Measurements from ENCODE around the gene MEF2A.
A peak's percentile ranks its signal among the peaks of the same experiment; 100 is the strongest.
"Not testable (repeated sequence)": the region's sequence is repeated elsewhere in the genome, so short reads cannot be mapped to it uniquely, and the experiment has no call there.

Gene MEF2A

DNA sequence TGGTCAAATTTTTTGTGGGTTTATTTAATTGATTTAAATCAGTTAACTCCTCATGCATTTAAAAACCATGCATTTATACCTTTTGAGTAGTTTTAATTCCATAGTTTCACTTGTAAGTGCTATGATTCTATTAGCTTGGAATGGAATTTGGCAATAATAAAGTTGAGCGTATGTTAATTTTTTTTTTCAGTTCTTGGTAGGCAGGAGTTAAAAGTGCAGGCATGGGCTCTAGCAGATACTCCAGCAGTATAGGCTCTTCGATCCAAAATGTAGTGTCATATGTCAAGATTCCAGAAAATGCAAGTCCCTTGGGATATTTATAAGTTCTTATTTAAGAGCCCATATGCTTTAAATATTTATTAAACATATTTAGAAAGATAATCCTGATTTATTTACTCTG, 97.1 kb downstream of the MEF2A start:
- peaks cover 0 to 9% (median 0%) of the 10 kb centered on the region in 5 donors for H3K36me3 ChIP-seq (ENCODE audit: control insufficient read depth in 5 of 5, insufficient read depth in 5 of 5, low read length in 5 of 5)
- no peaks in the 10 kb centered on the region for H3K9me3 ChIP-seq (ENCODE audit: control insufficient read depth in 5 of 5, low read length in 5 of 5)
- no peak overlapping the region for H3K9ac ChIP-seq (ENCODE audit: low read length in 5 of 5)
- no peak overlapping the region for H3K4me3 ChIP-seq (ENCODE audit: low read depth in 1 of 5, low read length in 5 of 5)
- no peaks in the 10 kb centered on the region for H3K27me3 ChIP-seq (ENCODE audit: control insufficient read depth in 5 of 5, insufficient read depth in 4 of 5, low read length in 5 of 5)
- peaks cover 0 to 8% (median 2%) of the 10 kb centered on the region in 5 donors for H3K4me1 ChIP-seq (ENCODE audit: control insufficient read depth in 5 of 5, insufficient read depth in 5 of 5, low read length in 5 of 5)
- no peak overlapping the region for H3K27ac ChIP-seq (ENCODE audit: low read depth, low read length)

DNA sequence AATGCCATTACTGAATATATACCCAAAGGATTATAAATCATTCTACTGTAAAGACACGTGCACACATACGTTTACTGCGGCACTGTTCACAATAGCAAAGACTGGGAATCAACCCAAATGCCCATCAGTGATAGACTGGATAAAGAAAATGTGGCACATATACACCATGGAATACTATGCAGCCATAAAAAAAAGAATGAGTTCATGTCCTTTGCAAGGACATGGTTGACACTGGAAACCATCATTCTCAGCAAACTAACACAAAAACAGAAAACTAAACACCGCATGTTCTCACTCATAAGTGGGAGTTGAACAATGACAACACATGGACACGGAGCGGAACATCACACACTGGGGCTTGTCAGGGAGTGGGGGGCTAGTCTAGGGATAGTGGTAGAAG, 100.3 kb downstream of the MEF2A start:
- not testable (repeated sequence) for H3K9me3 ChIP-seq (ENCODE audit: control insufficient read depth in 5 of 5, low read length in 5 of 5); H3K4me1 ChIP-seq (ENCODE audit: control insufficient read depth in 5 of 5, insufficient read depth in 5 of 5, low read length in 5 of 5); H3K27ac ChIP-seq (ENCODE audit: low read depth, low read length); H3K4me3 ChIP-seq (ENCODE audit: low read depth in 1 of 5, low read length in 5 of 5); H3K9ac ChIP-seq (ENCODE audit: low read length in 5 of 5); H3K27me3 ChIP-seq (ENCODE audit: control insufficient read depth in 5 of 5, insufficient read depth in 4 of 5, low read length in 5 of 5); H3K36me3 ChIP-seq (ENCODE audit: control insufficient read depth in 5 of 5, insufficient read depth in 5 of 5, low read length in 5 of 5)

GRCh38 chr15:99668533-99669182, 102.9 kb downstream of the MEF2A start:
- Histone ChIP-seq H3K27ac (ENCODE audit: low read depth, low read length) (no peak overlapping the region), H3K4me1 (ENCODE audit: control insufficient read depth in 5 of 5, insufficient read depth in 5 of 5, low read length in 5 of 5) (peaks cover 0 to 8% (median 0%) of the 10 kb centered on the region in 5 donors), H3K9ac (ENCODE audit: low read length in 5 of 5) (no peak overlapping the region), H3K27me3 (ENCODE audit: control insufficient read depth in 5 of 5, insufficient read depth in 4 of 5, low read length in 5 of 5) (no peaks in the 10 kb centered on the region), H3K4me3 (ENCODE audit: low read depth in 1 of 5, low read length in 5 of 5) (no peak overlapping the region), H3K36me3 (ENCODE audit: control insufficient read depth in 5 of 5, insufficient read depth in 5 of 5, low read length in 5 of 5) (peaks cover 0 to 11% (median 4%) of the 10 kb centered on the region in 5 donors), H3K9me3 (ENCODE audit: control insufficient read depth in 5 of 5, low read length in 5 of 5) (no peaks in the 10 kb centered on the region)

GRCh38 chr15:99669250-99669649, 103.5 kb downstream of the MEF2A start:
- no peak overlapping the region for H3K27ac ChIP-seq (ENCODE audit: low read depth, low read length)
- H3K9me3 ChIP-seq (ENCODE audit: control insufficient read depth in 5 of 5, low read length in 5 of 5) = no peaks in the 10 kb centered on the region
- no peak overlapping the region for H3K4me3 ChIP-seq (ENCODE audit: low read depth in 1 of 5, low read length in 5 of 5)
- peaks cover 0 to 8% (median 0%) of the 10 kb centered on the region in 5 donors for H3K4me1 ChIP-seq (ENCODE audit: control insufficient read depth in 5 of 5, insufficient read depth in 5 of 5, low read length in 5 of 5)
- no peak overlapping the region for H3K9ac ChIP-seq (ENCODE audit: low read length in 5 of 5)
- no peaks in the 10 kb centered on the region for H3K27me3 ChIP-seq (ENCODE audit: control insufficient read depth in 5 of 5, insufficient read depth in 4 of 5, low read length in 5 of 5)
- peaks cover under 1 to 12% (median 5%) of the 10 kb centered on the region in 5 donors for H3K36me3 ChIP-seq (ENCODE audit: control insufficient read depth in 5 of 5, insufficient read depth in 5 of 5, low read length in 5 of 5)

DNA sequence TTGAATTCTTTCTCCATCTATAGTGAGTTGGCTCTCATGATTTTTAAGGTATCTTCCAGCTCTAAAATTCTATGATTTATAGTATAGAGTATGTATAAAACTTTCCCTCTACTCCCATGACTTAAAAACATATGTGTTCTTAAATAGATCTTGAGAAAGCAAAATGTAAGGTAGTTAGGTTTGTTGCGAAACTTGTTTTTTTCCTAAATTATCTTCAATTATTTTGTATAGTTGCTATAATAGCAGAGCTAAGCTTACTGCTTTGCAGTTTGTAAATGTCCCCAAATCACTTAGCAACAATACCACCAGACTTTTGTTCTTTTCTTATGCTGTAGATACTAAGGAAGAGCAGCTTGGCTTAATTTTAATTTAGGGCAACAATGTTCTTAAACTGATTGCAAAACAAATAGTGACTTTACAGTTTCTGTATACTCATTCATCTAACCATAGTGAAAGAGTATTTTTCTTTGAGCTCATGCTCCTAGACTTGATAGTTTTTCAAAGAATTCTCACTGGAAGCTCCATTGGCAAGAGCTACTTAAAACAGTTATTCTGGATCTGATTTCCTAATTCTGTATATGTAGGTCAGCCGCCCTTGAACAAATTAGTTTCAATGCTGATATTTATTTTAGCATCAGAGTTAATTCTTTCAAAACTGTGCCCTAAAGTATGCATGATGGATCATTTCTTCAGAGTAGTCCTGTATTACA, 106.3 kb downstream of the MEF2A start:
- no peak overlapping the region for H3K27ac ChIP-seq (ENCODE audit: low read depth, low read length)
- no peak overlapping the region for H3K4me3 ChIP-seq (ENCODE audit: low read depth in 1 of 5, low read length in 5 of 5)
- no peaks in the 10 kb centered on the region for H3K27me3 ChIP-seq (ENCODE audit: control insufficient read depth in 5 of 5, insufficient read depth in 4 of 5, low read length in 5 of 5)
- H3K36me3 ChIP-seq (ENCODE audit: control insufficient read depth in 5 of 5, insufficient read depth in 5 of 5, low read length in 5 of 5) = peaks cover 17 to 34% (median 23%) of the 10 kb centered on the region in 5 donors
- peaks cover 0 to 8% (median 0%) of the 10 kb centered on the region in 5 donors for H3K4me1 ChIP-seq (ENCODE audit: control insufficient read depth in 5 of 5, insufficient read depth in 5 of 5, low read length in 5 of 5)
- no peaks in the 10 kb centered on the region for H3K9me3 ChIP-seq (ENCODE audit: control insufficient read depth in 5 of 5, low read length in 5 of 5)
- no peak overlapping the region for H3K9ac ChIP-seq (ENCODE audit: low read length in 5 of 5)

- H3K36me3 ChIP-seq (ENCODE audit: control insufficient read depth in 5 of 5, insufficient read depth in 5 of 5, low read length in 5 of 5) = peaks cover 22 to 34% (median 25%) of the 10 kb centered on the region in 5 donors
- no peak overlapping the region for H3K27ac ChIP-seq (ENCODE audit: low read depth, low read length)
- H3K9ac ChIP-seq (ENCODE audit: low read length in 5 of 5) = no peak overlapping the region
- H3K4me1 ChIP-seq (ENCODE audit: control insufficient read depth in 5 of 5, insufficient read depth in 5 of 5, low read length in 5 of 5) = peaks cover 0 to 8% (median 0%) of the 10 kb centered on the region in 5 donors
- no peaks in the 10 kb centered on the region for H3K27me3 ChIP-seq (ENCODE audit: control insufficient read depth in 5 of 5, insufficient read depth in 4 of 5, low read length in 5 of 5)
- no peaks in the 10 kb centered on the region for H3K9me3 ChIP-seq (ENCODE audit: control insufficient read depth in 5 of 5, low read length in 5 of 5)
- no peak overlapping the region for H3K4me3 ChIP-seq (ENCODE audit: low read depth in 1 of 5, low read length in 5 of 5)
Measured at GRCh38 chr15:99673111-99673510, 107.3 kb downstream of the MEF2A start.

DNA sequence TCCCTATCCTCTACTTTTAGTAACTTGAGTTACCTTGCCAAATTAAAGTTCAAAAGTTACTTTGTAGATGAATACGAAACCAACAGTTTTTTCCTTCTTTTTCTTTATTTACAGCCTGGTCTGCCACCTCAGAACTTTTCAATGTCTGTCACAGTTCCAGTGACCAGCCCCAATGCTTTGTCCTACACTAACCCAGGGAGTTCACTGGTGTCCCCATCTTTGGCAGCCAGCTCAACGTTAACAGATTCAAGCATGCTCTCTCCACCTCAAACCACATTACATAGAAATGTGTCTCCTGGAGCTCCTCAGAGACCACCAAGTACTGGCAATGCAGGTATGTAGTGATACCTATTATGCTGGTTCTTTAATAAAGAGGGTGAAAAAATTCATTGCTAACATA, 108.5 kb downstream of the MEF2A start:
- Histone ChIP-seq H3K4me3 (ENCODE audit: low read depth in 1 of 5, low read length in 5 of 5) (no peak overlapping the region), H3K9ac (ENCODE audit: low read length in 5 of 5) (no peak overlapping the region), H3K9me3 (ENCODE audit: control insufficient read depth in 5 of 5, low read length in 5 of 5) (no peaks in the 10 kb centered on the region), H3K36me3 (ENCODE audit: control insufficient read depth in 5 of 5, insufficient read depth in 5 of 5, low read length in 5 of 5) (peaks cover 32 to 45% (median 35%) of the 10 kb centered on the region in 5 donors), H3K27ac (ENCODE audit: low read depth, low read length) (no peak overlapping the region), H3K27me3 (ENCODE audit: control insufficient read depth in 5 of 5, insufficient read depth in 4 of 5, low read length in 5 of 5) (no peaks in the 10 kb centered on the region), H3K4me1 (ENCODE audit: control insufficient read depth in 5 of 5, insufficient read depth in 5 of 5, low read length in 5 of 5) (peaks cover 0 to 8% (median 0%) of the 10 kb centered on the region in 5 donors)

- Histone ChIP-seq H3K9me3 (ENCODE audit: control insufficient read depth in 5 of 5, low read length in 5 of 5) (no peaks in the 10 kb centered on the region), H3K27ac (ENCODE audit: low read depth, low read length) (no peak overlapping the region), H3K27me3 (ENCODE audit: control insufficient read depth in 5 of 5, insufficient read depth in 4 of 5, low read length in 5 of 5) (no peaks in the 10 kb centered on the region), H3K4me1 (ENCODE audit: control insufficient read depth in 5 of 5, insufficient read depth in 5 of 5, low read length in 5 of 5) (peaks cover 0 to 6% (median 2%) of the 10 kb centered on the region in 5 donors), H3K36me3 (ENCODE audit: control insufficient read depth in 5 of 5, insufficient read depth in 5 of 5, low read length in 5 of 5) (peaks cover 26 to 49% (median 32%) of the 10 kb centered on the region in 5 donors), H3K9ac (ENCODE audit: low read length in 5 of 5) (no peak overlapping the region), H3K4me3 (ENCODE audit: low read depth in 1 of 5, low read length in 5 of 5) (no peak overlapping the region)
Measured at GRCh38 chr15:99677540-99678134, 111.9 kb downstream of the MEF2A start.

DNA sequence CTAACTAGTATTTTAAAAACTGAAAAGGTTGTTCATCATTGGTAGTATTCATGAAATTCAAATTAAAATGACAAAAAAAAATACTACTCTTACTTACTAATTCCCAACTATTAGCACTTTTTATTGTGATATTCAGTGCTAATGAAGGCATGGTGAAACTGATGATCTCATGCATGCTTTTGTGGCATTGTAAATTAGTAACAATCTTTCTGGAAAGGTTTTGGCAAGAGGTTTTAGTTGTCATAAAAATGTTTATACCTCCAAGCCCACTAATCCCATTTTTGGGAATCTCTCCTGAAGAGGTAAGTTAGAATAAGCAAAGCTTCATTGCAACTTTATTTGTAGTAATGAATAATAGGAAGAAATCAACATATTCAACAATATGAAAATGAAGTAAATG, 114.5 kb downstream of the MEF2A start:
- Histone ChIP-seq H3K27me3 (ENCODE audit: control insufficient read depth in 5 of 5, insufficient read depth in 4 of 5, low read length in 5 of 5) (no peaks in the 10 kb centered on the region), H3K4me3 (ENCODE audit: low read depth in 1 of 5, low read length in 5 of 5) (no peak overlapping the region), H3K27ac (ENCODE audit: low read depth, low read length) (no peak overlapping the region), H3K36me3 (ENCODE audit: control insufficient read depth in 5 of 5, insufficient read depth in 5 of 5, low read length in 5 of 5) (peaks cover 12 to 44% (median 19%) of the 10 kb centered on the region in 5 donors), H3K9ac (ENCODE audit: low read length in 5 of 5) (no peak overlapping the region), H3K9me3 (ENCODE audit: control insufficient read depth in 5 of 5, low read length in 5 of 5) (no peaks in the 10 kb centered on the region), H3K4me1 (ENCODE audit: control insufficient read depth in 5 of 5, insufficient read depth in 5 of 5, low read length in 5 of 5) (peaks cover 0 to 16% (median 4%) of the 10 kb centered on the region in 5 donors)

DNA sequence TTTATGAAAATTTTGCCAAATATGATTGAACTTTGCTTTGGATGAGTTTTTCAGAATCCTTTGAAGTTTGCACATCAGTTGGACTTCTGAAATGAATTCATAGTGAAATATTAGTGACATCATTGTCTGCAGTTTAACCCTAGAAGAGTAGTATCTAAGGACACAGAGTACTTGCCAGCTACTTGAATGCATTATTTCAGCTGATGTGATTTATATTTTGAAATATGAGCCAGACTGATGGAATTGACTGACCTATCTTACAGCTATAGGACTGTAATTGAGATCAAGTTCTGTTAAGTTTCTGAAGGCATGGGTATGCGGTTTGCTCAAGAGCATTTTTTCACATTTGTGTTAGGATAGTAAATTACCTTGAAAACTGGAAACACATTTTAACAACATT, 116.2 kb downstream of the MEF2A start:
- Histone ChIP-seq H3K27ac (ENCODE audit: low read depth, low read length) (peak overlapping the region; percentile 52), H3K4me3 (ENCODE audit: low read depth in 1 of 5, low read length in 5 of 5) (no peak overlapping the region), H3K4me1 (ENCODE audit: control insufficient read depth in 5 of 5, insufficient read depth in 5 of 5, low read length in 5 of 5) (peaks cover 0 to 16% (median 4%) of the 10 kb centered on the region in 5 donors), H3K9ac (ENCODE audit: low read length in 5 of 5) (no peak overlapping the region), H3K27me3 (ENCODE audit: control insufficient read depth in 5 of 5, insufficient read depth in 4 of 5, low read length in 5 of 5) (no peaks in the 10 kb centered on the region), H3K9me3 (ENCODE audit: control insufficient read depth in 5 of 5, low read length in 5 of 5) (peaks cover 0 to 5% (median 0%) of the 10 kb centered on the region in 5 donors), H3K36me3 (ENCODE audit: control insufficient read depth in 5 of 5, insufficient read depth in 5 of 5, low read length in 5 of 5) (peaks cover 4 to 43% (median 14%) of the 10 kb centered on the region in 5 donors)

Data from subcutaneous abdominal adipose tissue (tissue), 5 donors.